Hepatocyte (in vitro differentiated cells): ENCODE measurements around the gene HDAC1.

Experiments
- EZH2phosphoT487 ChIP-seq: fragments of 200-600 bp; sonication (generic); IDR thresholded peaks from one replicate; pipeline ENCODE4 v1.6.1; 2018; ENCODE audit warnings: antibody characterized with exemption, mild to moderate bottlenecking, low read depth, moderate library complexity; ENCODE audit not compliant: unreplicated experiment, severe bottlenecking
- TF ChIP-seq, protein P1 (sequence below): fragments of 200-600 bp; sonication (generic); IDR thresholded peaks from 2 replicates; pipeline ENCODE4 v1.5.1; 2016; ENCODE audit warnings: antibody characterized with exemption, mild to moderate bottlenecking; ENCODE audit not compliant: poor library complexity

DNA sequence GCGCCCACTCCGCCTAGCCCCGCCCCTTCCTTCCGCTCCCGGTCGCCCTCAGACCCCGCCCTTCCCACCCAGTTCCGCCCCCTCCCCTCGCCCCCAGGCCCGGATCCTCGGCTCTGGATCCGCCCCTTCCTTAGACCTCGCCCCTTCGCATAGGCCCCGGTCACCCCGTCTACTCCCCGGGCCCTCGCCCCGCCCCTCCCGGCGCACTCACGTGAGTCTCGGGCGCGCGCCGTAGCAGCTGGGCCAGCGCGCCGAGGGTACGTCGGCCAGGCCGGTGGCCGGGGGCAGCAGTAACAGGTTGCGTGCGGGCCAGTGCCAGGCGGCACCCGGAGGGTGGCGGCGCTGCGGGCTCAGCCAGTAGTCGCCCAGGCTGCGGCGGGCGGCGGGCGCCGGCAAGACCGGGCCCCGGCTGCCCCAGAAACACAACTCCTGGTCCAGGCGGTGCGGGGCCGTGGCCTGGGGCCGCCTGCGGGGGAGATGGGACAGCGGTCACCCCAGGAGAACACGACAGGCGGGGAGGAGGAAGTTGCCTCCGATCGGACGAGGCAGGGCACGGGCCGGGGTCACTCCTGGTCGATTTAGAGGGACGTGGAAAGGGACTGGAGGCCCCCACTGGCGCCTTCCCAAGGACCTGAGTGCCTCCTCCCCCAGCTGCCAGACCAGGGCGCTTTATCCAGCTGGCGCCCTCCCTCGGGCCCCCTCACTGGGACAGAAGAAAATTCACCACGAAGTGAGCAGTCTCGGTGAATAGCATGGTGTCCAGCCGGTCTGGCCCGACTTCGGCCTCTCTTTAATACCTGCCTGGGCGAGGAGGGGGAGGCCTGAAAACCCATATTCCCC is 59.7 kb downstream of the HDAC1 start:
- TF ChIP-seq, protein P1, sequence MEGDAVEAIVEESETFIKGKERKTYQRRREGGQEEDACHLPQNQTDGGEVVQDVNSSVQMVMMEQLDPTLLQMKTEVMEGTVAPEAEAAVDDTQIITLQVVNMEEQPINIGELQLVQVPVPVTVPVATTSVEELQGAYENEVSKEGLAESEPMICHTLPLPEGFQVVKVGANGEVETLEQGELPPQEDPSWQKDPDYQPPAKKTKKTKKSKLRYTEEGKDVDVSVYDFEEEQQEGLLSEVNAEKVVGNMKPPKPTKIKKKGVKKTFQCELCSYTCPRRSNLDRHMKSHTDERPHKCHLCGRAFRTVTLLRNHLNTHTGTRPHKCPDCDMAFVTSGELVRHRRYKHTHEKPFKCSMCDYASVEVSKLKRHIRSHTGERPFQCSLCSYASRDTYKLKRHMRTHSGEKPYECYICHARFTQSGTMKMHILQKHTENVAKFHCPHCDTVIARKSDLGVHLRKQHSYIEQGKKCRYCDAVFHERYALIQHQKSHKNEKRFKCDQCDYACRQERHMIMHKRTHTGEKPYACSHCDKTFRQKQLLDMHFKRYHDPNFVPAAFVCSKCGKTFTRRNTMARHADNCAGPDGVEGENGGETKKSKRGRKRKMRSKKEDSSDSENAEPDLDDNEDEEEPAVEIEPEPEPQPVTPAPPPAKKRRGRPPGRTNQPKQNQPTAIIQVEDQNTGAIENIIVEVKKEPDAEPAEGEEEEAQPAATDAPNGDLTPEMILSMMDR, result peak; percentile 8
- no peak for TF ChIP-seq EZH2phosphoT487
